Measurements from ENCODE around the gene IL1RAP.

DNA sequence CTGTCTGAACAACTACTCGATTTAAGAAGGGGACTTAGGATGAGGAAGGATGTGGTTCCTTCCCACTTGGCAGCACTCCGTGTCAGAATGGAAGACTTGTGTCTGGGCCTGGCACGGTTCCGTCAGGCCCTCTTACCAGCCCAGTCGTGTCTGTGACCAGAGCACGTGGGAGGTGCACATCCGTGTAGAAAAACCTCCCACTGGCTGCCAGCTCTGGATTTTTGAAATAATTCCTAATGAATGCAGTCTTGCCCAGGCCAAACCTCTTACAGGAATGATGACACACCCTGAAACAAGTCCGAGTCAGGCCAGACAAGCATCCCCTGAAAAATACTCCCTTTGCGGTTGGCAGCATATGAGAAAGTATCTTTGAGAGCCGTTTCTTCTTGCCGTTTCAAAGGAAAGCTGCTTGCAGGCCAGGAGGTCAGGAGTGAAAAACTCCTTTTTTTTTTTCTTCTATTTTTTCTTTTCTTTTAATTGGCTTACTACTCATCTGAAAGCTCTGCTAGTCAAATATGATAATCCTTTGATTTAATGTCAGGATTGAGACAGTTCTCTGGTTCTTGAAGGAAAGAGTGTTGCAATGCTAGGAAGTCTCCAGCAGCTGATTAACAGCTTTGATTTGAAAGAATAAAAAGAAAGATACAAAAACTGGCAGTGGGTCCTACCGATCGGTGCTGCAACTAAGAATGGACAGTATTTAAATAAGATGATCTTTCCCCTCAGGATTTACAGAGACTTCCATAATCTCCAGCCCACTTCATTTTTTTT lies 19.8 kb downstream of the IL1RAP start:
- TF ChIP-seq POLR2AphosphoS5 (IDR thresholded peaks at IDR 0.05; ENCODE audit: control insufficient read depth, insufficient read depth, low read depth, low read length) (no peak), TAF1 (IDR thresholded peaks at IDR 0.05; ENCODE audit: control insufficient read depth, extremely low read depth, insufficient read depth, low read length, severe bottlenecking) (no peak), RBM34 (IDR thresholded peaks at IDR 0.05; ENCODE audit: borderline replicate concordance, insufficient read depth, low read length) (no peak), ZNF384 (IDR thresholded peaks at IDR 0.05; ENCODE audit: low read depth, low read length) (no peak), JUN (IDR thresholded peaks at IDR 0.05; ENCODE audit: borderline replicate concordance, low read depth, low read length) (no peak), JUN (CRISPR knock-in tag; IDR thresholded peaks at IDR 0.05; ENCODE audit: borderline replicate concordance) (no peak)
- TF ChIP-seq, protein P1, sequence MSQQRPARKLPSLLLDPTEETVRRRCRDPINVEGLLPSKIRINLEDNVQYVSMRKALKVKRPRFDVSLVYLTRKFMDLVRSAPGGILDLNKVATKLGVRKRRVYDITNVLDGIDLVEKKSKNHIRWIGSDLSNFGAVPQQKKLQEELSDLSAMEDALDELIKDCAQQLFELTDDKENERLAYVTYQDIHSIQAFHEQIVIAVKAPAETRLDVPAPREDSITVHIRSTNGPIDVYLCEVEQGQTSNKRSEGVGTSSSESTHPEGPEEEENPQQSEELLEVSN (IDR thresholded peaks at IDR 0.05; ENCODE audit: borderline replicate concordance in 1 of 2, extremely low read depth in 1 of 2, insufficient read depth in 1 of 2, insufficient read length in 1 of 2, low read depth in 1 of 2, low read length in 1 of 2, poor library complexity in 1 of 2, severe bottlenecking in 1 of 2) = no peak
- TF ChIP-seq, protein P2, sequence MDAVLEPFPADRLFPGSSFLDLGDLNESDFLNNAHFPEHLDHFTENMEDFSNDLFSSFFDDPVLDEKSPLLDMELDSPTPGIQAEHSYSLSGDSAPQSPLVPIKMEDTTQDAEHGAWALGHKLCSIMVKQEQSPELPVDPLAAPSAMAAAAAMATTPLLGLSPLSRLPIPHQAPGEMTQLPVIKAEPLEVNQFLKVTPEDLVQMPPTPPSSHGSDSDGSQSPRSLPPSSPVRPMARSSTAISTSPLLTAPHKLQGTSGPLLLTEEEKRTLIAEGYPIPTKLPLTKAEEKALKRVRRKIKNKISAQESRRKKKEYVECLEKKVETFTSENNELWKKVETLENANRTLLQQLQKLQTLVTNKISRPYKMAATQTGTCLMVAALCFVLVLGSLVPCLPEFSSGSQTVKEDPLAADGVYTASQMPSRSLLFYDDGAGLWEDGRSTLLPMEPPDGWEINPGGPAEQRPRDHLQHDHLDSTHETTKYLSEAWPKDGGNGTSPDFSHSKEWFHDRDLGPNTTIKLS (IDR thresholded peaks at IDR 0.05; ENCODE audit: borderline replicate concordance, low read depth) = no peak
